Heart left ventricle (tissue), 13 donors: ENCODE measurements around the gene SRPK2.

Experiments used
- POLR2A ChIP-seq, 2 donors: fragments of 450-650 bp; IDR thresholded peaks; one replicate each; pipeline ENCODE4 v1.6.1; 2017; ENCODE audit warnings: antibody characterized with exemption in 2 of 2, mild to moderate bottlenecking in 2 of 2, moderate library complexity in 2 of 2
- TF ChIP-seq, protein P1 (sequence below), 12 donors: fragments of 200-600 bp; sonication (generic) in 4 of 12; IDR thresholded peaks; one replicate each; pipeline versions ENCODE4 v1.5.0 to v1.8.0; 2018 to 2022; ENCODE audit warnings: antibody characterized with exemption in 12 of 12, mild to moderate bottlenecking in 5 of 12
- donor health status: ischemic (EF 13 %, LVEDD 7.1; RV severe dilation, severe dysfunction).
- donor health status: DM: no; HTN: yes; CAD: no.
- donor health status: DM: no; HTN: no; CAD: no.
- donor health status: ischemic (EF 25% LVEDD 6.9; RV normal size, moderate dysfunction).
- donor health status: ischemic (EF 25% LVEDD 5.7; RV mildly dilated, moderate dysfunction).
- donor health status: ischemic (EF 35%, LVEDD 5.7; RV mildly dilated, moderate dysfunction).
- donor health status: nonischemic (EF 11% LVEDD 7.7; RV severe dilation, severe dysfunction).
- donor health status: DM: yes; HTN: yes; CAD: no.
- donor health status: PGD.
- donor health status: ischemic (EF 29% LVEDD 5.4; RV normal size, mild dysfunction).
- donor health status: nonischemic (EF 23%, LVEDD 6.1; RV moderate dilation, normal function).

DNA sequence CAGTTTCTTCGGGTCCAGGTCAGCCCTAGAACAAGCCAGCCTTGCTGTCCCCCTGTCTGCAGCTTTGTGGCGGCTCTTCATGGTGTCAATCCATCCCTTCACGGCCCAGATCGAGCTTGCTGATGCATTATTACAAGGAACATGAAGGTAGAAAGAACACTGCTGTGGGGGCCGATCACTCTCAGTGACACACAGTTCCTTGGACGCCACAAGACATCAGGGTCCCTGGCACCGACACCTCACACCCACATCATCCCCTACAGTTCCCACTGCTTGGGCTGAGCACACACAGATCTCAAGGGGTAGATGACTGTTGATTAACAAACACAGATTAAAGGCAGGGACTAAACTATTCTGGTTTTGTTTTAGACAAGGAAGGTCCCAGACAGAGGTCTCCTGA, 255.4 kb downstream of the SRPK2 start:
- TF ChIP-seq, protein P1, sequence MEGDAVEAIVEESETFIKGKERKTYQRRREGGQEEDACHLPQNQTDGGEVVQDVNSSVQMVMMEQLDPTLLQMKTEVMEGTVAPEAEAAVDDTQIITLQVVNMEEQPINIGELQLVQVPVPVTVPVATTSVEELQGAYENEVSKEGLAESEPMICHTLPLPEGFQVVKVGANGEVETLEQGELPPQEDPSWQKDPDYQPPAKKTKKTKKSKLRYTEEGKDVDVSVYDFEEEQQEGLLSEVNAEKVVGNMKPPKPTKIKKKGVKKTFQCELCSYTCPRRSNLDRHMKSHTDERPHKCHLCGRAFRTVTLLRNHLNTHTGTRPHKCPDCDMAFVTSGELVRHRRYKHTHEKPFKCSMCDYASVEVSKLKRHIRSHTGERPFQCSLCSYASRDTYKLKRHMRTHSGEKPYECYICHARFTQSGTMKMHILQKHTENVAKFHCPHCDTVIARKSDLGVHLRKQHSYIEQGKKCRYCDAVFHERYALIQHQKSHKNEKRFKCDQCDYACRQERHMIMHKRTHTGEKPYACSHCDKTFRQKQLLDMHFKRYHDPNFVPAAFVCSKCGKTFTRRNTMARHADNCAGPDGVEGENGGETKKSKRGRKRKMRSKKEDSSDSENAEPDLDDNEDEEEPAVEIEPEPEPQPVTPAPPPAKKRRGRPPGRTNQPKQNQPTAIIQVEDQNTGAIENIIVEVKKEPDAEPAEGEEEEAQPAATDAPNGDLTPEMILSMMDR (IDR thresholded peaks at IDR 0.05): no peak
- TF ChIP-seq POLR2A (IDR thresholded peaks at IDR 0.05): no peak
